Measurements from ENCODE around the gene STX1A.

Gene STX1A

DNA sequence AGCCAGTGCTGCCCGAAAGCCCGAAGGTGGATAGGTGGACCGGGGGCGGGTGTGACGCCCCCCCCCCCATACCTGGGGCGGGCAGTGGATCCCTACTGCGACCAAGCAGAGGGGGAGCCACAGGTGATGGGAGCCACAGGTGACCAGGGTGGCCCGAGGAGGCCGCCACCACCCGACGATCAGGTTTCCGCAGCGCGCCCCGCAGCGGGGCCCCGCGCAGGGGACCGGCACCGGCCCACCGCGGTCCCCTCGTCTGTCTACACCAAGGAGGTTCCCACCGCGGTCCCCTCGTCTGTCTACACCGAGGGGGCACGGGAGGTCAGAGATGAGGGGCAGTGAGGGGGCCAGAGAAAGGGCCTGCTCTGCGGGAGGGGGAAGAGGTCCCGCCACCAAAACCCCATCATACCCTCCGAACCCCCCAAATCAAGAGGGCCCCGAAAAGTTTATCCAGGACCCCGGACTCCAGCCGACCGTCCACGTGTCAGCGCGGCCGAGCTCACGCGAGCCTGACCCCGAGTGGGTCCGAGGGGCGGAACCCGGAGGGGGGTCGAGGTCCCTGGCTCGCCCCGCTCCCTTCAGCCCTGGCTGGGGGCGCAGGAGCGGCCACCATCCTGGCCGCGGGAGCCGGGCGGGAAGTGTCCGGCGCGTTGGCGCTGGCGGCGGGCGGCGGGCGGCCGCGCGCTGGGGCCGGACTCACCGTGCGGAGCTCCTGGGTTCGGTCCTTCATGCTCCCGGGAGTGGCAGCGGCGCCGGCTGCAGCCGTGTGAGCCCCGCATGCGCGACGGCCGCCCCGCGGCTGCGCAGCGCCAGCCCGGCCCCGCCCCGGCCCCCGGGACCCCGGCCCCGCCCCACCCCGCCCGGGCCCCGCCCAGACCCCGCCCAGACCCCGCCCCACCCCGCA, at the start of gene STX1A:
Gene STX1A (minus strand): TSS at position 765 of the 901 bp plus-strand sequence. CDS start 38 bp downstream, at position 727.
- FAIRE-seq (no peak), DNase-seq (ENCODE audit: low spot score) (peak; percentile 42)

DNA sequence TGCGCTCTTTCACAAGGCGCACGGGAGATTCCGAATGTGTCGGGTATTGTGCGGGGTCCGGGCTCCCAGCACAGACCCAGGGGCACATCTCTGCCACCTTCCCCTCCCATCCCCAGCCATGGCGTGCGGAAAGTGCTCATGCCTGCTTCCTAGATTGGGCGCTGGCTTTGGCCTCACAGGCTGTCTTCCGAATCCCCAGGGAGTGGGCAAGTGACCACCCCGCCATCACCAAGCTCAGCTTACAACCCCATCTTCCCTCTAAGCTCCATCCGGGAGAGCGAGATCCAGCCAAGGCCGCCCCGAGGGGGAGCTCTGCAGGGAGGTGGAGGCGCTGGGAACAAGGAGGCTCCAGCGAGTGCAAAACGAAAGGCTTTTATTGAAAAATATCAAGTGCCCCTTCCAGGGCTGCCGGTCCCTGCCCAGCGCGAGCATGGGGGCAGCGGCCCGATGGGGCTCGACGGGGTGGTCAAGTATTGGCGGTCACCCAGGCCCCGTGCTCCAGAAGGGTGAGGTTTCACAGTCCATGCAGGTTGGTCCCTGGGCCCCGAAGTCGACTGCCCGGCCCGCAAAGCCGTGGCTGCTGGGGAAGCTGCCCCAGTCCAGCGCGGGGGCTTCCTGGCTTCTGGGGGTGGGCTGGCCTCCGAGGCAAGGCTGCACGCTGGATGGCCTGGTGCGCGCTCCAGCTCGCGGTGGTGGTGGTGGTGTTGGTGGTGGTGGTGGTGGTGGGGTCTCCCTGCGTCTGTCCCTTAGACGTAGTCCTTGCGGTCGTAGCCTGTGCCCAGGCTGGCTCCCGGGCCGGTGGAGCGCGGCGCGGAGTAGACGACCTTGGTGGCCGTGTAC, 49.4 kb upstream of the STX1A start:
- no peak for DNase-seq (ENCODE audit: low spot score)
- no peak for FAIRE-seq

DNA sequence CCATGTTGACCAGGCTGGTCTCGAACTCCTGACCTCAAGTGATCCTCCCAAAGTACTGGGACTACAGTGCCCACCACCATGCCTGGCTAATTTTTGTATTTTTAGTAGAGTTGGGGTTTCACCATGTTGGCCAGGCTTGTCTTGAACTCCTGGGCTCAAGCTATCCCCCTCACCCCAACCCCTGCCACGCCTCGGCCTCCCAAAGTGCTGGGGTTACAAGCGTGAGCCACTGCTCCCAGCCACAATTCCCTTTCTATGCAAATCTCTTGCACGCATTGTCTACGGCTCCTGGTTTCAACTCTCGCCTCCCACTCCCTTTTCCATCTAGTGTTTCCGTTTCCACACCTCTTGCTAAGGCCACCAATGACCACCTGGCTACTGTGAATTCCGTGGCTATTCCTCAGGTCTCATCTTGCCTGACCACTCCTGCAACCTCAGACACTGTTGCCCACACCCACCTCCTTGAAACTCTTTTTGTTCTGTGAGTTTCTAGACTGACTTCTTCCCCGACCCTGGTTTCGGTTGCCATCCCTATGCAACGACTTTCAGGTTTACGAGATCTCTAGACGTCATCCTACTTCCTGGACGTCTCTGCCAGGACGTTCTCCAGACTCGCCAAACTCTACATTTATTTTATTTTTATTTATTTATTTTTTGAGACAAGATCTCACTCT, 47.2 kb upstream of the STX1A start:
- no peak for DNase-seq (ENCODE audit: low spot score)
- no peak for FAIRE-seq

GRCh38 chr7:73762659-73762999, 43.2 kb upstream of the STX1A start:
- no peak for FAIRE-seq
- DNase-seq (ENCODE audit: low spot score): no peak

DNA sequence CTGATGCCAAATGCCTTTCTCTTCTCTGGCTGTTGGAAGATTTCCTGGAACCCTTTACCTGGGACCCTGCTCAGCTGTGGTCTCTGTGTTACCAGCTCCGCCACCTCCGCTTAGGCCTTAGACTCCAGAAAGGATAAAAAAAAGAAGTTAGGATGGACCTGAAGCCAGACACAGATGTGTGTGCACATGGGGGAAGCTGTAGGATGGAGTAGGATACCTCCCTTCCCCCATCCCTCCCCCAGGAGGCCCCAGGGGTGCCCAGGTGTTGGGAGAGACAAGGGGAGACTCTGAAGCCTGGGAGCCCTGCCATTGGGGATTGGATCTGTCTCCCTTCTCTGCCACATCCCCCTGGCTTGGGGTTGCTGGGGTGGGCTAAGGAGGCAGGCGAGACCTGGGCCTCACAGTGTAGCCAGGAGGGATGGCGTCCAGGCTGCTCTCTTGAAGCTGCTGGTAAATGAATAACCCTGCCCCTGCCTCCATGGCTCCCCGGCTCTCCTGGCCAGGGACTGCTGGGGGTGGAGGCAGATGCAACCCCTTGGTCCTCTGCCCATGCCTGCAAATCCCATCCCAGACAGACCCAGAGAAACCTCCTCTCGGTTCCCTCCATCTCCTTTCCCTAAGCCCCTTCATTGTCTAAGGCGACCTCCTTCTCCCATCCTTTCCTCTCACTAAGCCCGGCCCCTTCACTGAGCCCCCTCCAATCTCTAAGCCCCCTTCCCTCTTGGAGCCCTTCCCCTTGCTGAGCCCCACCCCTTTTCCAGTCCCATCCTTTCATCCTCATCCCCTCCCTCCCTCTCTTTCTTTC, 42.6 kb upstream of the STX1A start:
- no peak for FAIRE-seq

GRCh38 chr7:73758581-73759138, 39.2 kb upstream of the STX1A start:
- no peak for FAIRE-seq
- no peak for DNase-seq (ENCODE audit: low spot score)

More for the DNA sequence above, 42.6 kb upstream of the STX1A start:
- no peak for DNase-seq (ENCODE audit: low spot score)

GRCh38 chr7:73749931-73750776, 30.7 kb upstream of the STX1A start:
- no peak for FAIRE-seq

GRCh38 chr7:73746378-73746777, 26.9 kb upstream of the STX1A start:
- FAIRE-seq: no peak

More at GRCh38 chr7:73749931-73750776, 30.7 kb upstream of the STX1A start:
- DNase-seq (ENCODE audit: low spot score): no peak

DNA sequence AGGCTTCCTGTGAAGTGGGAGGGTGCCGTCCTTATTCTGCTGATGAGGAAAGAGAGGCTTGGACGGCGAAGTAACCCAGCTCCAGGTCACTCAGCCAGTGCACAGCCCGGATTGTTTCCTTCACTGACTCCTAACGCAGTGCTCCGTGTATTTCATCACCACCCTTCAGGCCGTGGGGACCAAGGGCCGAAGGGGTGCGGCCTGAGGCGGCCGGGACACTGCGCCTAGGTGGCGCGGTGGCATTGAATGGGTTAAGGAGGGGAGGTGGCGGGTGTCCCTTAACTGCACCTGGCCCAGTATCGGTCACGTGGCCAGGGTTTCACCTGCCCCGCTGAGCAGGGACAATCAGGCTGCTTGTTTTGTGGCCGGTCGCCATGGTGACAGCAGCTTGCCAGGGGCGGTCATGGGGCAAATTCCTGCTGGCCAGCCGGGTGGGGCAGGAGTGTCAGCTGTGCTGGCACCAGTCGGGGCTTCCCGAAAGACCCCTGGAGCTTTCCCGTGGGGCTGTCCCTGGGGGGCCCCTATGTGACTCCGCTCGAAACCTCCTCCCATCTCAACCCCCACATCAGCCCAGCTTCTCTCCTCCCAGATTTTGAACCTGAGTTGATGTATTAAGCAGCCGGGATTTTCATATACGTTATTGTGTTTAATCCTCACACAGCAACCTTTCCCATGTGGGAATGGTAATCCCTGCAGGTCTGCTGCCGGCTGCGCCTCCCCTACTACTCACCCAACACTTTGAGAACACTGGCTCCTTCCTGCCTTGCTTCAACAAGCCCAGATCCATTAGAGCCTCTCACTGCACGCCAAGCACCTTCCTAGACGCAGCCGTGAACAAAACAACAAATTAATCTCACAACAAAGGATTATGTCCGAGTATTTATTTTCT, 23.5 kb upstream of the STX1A start:
- FAIRE-seq (no peak), DNase-seq (ENCODE audit: low spot score) (peak; percentile 79)

More at GRCh38 chr7:73746378-73746777, 26.9 kb upstream of the STX1A start:
- no peak for DNase-seq (ENCODE audit: low spot score)

- FAIRE-seq (no peak), DNase-seq (ENCODE audit: low spot score) (no peak)
Observed at GRCh38 chr7:73742338-73742752, 22.9 kb upstream of the STX1A start.

- no peak for FAIRE-seq
Observed at GRCh38 chr7:73741600-73741999, 22.1 kb upstream of the STX1A start.

DNA sequence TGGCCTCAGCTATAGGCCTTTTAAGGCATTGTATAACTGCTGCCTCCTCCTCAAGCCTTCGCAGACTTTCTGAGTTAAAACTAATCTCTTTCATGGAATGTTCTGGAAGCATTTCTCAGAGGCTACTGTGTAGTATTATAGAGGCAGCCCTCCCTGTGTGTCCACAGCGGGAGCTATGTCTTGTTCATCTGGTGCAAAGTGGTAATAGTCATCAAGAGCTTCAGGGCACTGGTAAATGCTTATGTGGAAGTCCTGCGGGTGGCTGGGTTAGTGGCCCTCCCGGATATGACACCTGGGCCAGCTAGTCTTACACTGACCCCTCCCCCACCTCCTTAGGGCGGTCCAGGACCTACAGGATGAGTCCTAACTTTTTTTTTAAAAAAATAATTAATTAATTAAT, 21.3 kb upstream of the STX1A start:
- DNase-seq (ENCODE audit: low spot score): no peak
- no peak for FAIRE-seq

More at GRCh38 chr7:73741600-73741999, 22.1 kb upstream of the STX1A start:
- DNase-seq (ENCODE audit: low spot score): no peak

GRCh38 chr7:73740212-73740611, 20.7 kb upstream of the STX1A start:
- FAIRE-seq: no peak
- DNase-seq (ENCODE audit: low spot score): no peak

DNA sequence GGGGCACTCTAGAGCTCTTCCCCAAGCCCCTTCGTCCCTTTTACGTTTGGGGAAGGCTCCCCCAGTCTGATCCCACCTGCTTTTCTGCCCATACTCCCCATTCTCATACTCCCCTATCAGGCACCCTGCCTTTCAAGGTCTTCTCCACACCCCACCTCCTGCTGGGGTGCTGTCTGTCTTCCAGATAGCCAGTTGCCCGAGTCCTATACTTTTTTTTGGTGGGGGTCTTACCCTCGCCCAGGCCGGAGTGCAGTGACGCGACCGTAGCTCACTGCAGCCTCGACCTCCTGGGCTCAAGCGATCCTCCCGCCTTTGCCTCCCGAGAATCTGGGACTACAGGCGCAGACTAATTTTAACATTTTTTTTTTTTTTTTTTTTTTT, 19.9 kb upstream of the STX1A start:
- no peak for DNase-seq (ENCODE audit: low spot score)
- no peak for FAIRE-seq

DNA sequence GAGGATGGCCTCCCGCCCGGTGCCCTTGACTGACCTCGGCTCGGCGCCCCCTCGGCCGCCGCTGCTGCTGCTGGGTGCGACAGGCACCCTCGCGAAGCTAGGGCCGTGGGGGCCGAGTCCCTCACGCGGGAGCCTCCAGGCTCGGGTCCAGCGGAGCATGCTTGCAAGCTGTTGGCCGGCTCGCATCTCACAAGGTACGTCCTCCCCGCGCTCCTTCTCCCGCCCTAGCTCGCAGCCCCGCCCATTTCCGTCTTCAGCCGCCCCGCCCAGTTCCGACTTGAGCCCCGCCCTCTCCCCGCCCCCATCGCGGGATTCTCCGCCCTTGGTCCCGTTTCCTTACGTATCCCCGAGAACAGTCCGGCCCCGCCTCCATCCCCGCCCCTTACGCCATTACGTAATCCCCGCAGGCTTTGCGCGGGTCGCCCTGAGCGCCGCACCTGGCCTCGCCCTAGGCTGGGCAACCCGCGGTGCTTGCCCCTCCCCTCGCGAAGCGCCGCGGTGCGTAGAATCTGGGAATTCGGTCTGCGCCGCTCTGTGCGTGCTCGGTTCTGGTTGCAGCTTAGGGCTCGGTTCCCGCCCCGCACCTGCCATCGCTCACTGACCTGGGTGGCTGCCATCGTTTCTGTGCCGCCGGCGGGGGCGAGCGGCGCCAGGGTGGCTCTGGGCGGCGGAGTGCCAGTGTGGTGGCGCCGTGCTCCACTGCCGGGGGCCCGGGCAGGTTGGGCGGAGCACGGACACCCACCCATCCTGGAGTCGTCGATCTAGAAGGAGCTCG, 19.3 kb upstream of the STX1A start, which contains the start of gene ABHD11:
Gene ABHD11 (minus strand): TSS at position 191 of the 775 bp plus-strand sequence. CDS start 32 bp downstream, at position 159.
- DNase-seq (ENCODE audit: low spot score): peak; percentile 94
- FAIRE-seq: peak; percentile 76

DNA sequence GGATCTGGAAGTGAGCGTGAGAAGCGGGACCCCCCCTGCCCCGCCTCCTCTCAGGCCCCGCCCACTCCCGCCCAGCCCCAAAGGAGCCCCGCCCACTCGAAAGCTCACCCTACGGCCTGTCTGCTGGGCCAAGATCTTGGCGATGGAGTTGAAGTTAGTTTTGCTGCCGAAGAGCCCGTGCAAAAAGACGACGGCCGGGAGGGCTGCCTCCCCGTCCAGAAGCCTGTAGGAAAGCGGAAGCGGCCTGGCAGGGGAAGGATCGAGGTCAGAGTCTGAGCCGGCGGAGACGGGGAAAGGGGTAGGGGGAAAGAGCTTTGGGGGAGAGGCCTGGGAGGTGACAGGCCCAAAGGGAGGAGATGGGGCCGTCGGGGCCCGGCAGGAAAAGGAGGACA, 18.7 kb upstream of the STX1A start:
- DNase-seq (ENCODE audit: low spot score): peak; percentile 34
- FAIRE-seq: no peak

DNA sequence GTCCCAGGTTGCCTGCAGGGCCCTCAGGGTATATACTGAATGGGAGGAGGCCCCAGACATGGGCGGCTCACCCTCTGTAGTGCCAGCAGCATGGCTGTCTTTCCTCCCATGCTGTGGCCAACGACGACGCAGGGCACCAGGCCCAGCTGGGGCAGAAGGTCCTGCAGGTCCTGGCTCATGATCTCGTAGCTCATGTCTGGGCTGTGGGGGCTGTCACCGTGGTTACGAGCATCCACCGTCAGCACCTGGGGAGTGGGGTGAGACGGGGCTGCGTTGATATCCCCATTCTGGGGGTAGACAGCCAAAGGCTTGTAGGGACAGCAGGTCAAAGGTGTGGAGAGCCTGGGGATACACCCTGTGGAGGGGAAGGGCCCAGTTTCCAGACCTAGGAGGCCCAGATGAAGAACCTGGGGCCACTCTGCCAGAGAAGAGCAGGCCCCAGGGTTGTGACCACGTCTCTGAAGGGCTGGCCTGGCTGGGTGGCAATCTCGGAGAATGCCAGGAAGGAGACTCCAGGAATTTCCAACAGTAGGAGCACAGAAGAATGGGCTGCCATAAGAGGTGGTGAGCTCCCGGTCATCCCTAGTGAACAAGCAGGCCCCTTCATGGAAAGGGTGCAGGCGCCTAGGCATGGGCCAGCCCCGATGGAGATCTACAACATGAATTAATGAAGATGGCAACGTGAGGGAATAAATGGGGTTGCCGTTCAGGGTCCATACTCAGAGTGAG, 18.2 kb upstream of the STX1A start:
- FAIRE-seq (no peak), DNase-seq (ENCODE audit: low spot score) (no peak)

All from RCC 7860 (cell line).